ENCODE results near the gene TENM3.

GRCh38 chr4:182294451-182294850 lies 51.2 kb downstream of the TENM3 start:
- TF ChIP-seq POLR2AphosphoS5 (IDR thresholded peaks at IDR 0.05; ENCODE audit: borderline replicate concordance, low read depth, low read length) (no peak), EZH2 (IDR thresholded peaks at IDR 0.05) (no peak)
